Ovary (tissue), 9 donors: ENCODE results near the gene PODXL. TPM values are rescaled to one million over a fixed set of nuclear protein-coding genes. Genes with fewer than 3 reads are reported as not detected.

Experiments
- DNase-seq, 5 donors: peaks; one replicate each; pipeline ENCODE4 v3.0.0-alpha.2; 2019 to 2020
- H3K27ac ChIP-seq, 2 donors: fragments of 200-600 bp; one replicate each; pipeline versions ENCODE4 v1.5.1 to v1.8.0; 2019 to 2022
- H3K27me3 ChIP-seq: fragments of 200-600 bp; one replicate; pipeline ENCODE4 v1.8.0; 2022
- H3K36me3 ChIP-seq: fragments of 200-600 bp; sonication (generic); one replicate; pipeline ENCODE4 v1.5.1; 2019
- H3K4me1 ChIP-seq: one replicate; pipeline ENCODE4 v1.8.1; 2013; ENCODE audit warnings: mild to moderate bottlenecking, moderate library complexity; ENCODE audit not compliant: insufficient read depth
- H3K4me3 ChIP-seq: fragments of 200-600 bp; sonication (generic); one replicate; pipeline ENCODE4 v1.5.1; 2017
- H3K9me3 ChIP-seq, 2 donors: fragments of 200-600 bp in 1 of 2; sonication (generic) in 1 of 2; one replicate each; pipeline versions ENCODE4 v1.5.1 to v1.8.1; 2013 to 2019; ENCODE audit warnings: mild to moderate bottlenecking in 1 of 2, moderate library complexity in 1 of 2
- EP300 ChIP-seq: sonication (generic); formaldehyde crosslinking; IDR thresholded peaks from one replicate; pipeline ENCODE4 v1.6.1; 2017; ENCODE audit warnings: antibody characterized with exemption
- POLR2A ChIP-seq: fragments of 450-650 bp; IDR thresholded peaks from one replicate; pipeline ENCODE4 v1.6.1; 2017; ENCODE audit warnings: antibody characterized with exemption, mild to moderate bottlenecking, moderate library complexity
- WGBS, 3 donors: extraction: QIAGEN DNeasy Blood & Tissue Kit in 1 of 3; methylation state at CpG; one replicate each; pipeline versions ENCODE4 v1.1.5 to v1.1.7; 2013 to 2017; 5-methylcytosine and 5-hydroxymethylcytosine counted together
- intact Hi-C, 4 donors: fragments of 100-400 bp; cut with DNase I; formaldehyde crosslinking; loops; one replicate each; pipeline versions ENCODE4 v1.11.0 to v1.15.1; 2022 to 2023
- polyA plus RNA-seq, 2 donors: library from polyadenylated mRNA; stranded (reverse); fragments of 200-250 nt in 1 of 2; fragments of 350-450 nt in 1 of 2; fragmentation: Illumina TruSeq in 1 of 2; extraction: RNeasy Lipid Tissue Mini Kit (QIAGEN cat#74804) in 1 of 2; gene quantifications; one replicate each; pipeline ENCODE4 v1.2.3, GENCODE V29; 2013 to 2014
- total RNA-seq, 7 donors: library from RNA; depleted of rRNA in 2 of 7; stranded (reverse); fragments of >200 nt in 2 of 7; fragmentation: NEBNext Ultra II Directional in 3 of 7; extraction: Animal tissue kit (Norgen Biotek cat#: 25700) in 3 of 7; gene quantifications; one replicate each; pipeline versions ENCODE4 v1.1.0 to v1.2.4, GENCODE V29; 2016 to 2023
- TF ChIP-seq, protein P1 (sequence below), 3 donors: fragments of 450-650 bp in 2 of 3; fragments of 200-600 bp in 1 of 3; IDR thresholded peaks; one replicate each; pipeline versions ENCODE4 v1.5.1 to v1.8.0; 2016 to 2022; ENCODE audit warnings: antibody characterized with exemption in 3 of 3, mild to moderate bottlenecking in 1 of 3
- donor health status: DM: no; HTN: no; CAD: no; lungs with moderate emphysema.
- donor health status: DM: no; HTN: no; CAD: no.
- donor health status: Bipolar disorder and iron deficiency.
- donor health status: DM: yes; HTN: yes; CAD: no.
- donor health status: DM: no; HTN: no; CAD: no.
- donor health status: DM: yes; HTN: yes; CAD: no.

Gene PODXL
- total and polyA plus RNA-seq, 9 donors: 13.2 to 85.1 (median 34.8) TPM

DNA sequence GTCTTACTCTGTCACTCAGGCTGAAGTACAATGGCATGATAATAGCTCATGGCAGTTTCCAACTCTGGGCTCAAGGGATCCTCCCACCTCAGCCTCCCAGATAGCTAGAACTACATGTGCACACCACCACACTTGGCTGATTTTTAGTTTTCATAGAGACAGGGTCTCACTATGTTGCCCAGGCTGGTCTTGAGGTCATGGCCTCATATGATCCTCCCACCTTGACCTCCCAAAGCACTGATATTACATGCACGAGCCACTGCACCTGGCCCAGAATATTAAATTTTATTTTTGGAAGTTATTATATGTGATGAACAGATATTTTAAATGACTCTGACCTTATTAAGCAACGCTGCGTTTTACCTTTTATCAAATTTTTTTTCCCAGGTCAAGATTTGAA, 94.4 kb downstream of the PODXL start:
- no peak for DNase-seq
- H3K4me3 ChIP-seq: no peak overlapping the region
- intact Hi-C loops: no loop called here
- no peak overlapping the region for H3K27ac ChIP-seq
- no peaks in the 10 kb centered on the region for H3K36me3 ChIP-seq
- H3K4me1 ChIP-seq: no peaks in the 10 kb centered on the region
- no peaks in the 10 kb centered on the region for H3K27me3 ChIP-seq
- no peaks in the 10 kb centered on the region for H3K9me3 ChIP-seq
- WGBS, 3 donors: 78 to 92% (median 87%) methylated on average over 3 of the region's 3 CpGs
- TF ChIP-seq POLR2A: no peak

DNA sequence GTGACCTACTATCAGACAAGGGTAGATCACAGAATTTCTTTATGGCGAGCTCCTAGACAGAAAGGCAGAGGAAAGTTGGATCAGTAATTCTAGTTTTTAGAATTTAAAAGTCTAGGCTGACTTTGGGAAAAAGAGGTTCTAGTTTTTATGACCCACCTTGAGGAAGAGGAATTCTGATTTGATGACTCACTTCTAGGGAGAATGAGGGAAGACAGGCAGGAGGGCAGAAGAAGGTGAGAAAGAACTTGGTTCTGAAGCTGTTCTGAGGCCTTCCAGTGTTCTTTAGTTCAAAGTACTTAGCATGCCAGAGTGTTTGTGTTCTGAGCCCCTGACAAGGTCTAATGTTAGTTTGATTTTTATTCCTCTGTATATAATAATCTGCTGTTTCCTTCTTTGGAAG, 97.2 kb downstream of the PODXL start:
- no peak for DNase-seq
- no peaks in the 10 kb centered on the region for H3K27me3 ChIP-seq
- no peak overlapping the region for H3K4me3 ChIP-seq
- no peaks in the 10 kb centered on the region for H3K9me3 ChIP-seq
- intact Hi-C loops: no loop called here
- WGBS, 3 donors: 95 to 100% (median 100%) methylated on average over 1 of the region's 1 CpG
- H3K27ac ChIP-seq: no peak overlapping the region
- H3K4me1 ChIP-seq: no peaks in the 10 kb centered on the region
- TF ChIP-seq POLR2A (no peak), EP300 (no peak)
- TF ChIP-seq, protein P1, sequence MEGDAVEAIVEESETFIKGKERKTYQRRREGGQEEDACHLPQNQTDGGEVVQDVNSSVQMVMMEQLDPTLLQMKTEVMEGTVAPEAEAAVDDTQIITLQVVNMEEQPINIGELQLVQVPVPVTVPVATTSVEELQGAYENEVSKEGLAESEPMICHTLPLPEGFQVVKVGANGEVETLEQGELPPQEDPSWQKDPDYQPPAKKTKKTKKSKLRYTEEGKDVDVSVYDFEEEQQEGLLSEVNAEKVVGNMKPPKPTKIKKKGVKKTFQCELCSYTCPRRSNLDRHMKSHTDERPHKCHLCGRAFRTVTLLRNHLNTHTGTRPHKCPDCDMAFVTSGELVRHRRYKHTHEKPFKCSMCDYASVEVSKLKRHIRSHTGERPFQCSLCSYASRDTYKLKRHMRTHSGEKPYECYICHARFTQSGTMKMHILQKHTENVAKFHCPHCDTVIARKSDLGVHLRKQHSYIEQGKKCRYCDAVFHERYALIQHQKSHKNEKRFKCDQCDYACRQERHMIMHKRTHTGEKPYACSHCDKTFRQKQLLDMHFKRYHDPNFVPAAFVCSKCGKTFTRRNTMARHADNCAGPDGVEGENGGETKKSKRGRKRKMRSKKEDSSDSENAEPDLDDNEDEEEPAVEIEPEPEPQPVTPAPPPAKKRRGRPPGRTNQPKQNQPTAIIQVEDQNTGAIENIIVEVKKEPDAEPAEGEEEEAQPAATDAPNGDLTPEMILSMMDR (IDR thresholded peaks at IDR 0.05): no peak
- H3K36me3 ChIP-seq: no peaks in the 10 kb centered on the region

DNA sequence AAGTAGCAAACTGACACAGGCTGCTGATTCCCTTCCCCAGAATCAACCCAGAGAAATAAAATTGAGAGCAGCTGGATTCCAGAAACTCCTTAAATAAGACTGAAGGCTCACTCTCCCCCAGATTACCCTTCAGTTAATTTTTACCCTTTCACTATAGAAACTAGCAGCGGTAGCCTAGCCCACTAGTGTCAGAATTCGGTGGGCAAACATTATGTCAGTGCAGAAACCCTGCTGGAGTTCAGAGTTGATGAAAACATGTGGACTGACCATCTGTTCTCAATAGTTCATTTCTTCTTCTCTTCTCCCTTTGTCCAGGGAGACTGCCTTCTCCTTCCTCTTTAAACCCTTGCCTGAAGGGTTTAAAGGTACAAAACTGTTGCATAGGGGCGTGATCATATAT, 100.1 kb downstream of the PODXL start:
- Histone ChIP-seq H3K4me3 (no peak overlapping the region), H3K36me3 (no peaks in the 10 kb centered on the region), H3K4me1 (no peaks in the 10 kb centered on the region), H3K9me3 (no peaks in the 10 kb centered on the region), H3K27ac (no peak overlapping the region), H3K27me3 (no peaks in the 10 kb centered on the region)
- DNase-seq: no peak
- TF ChIP-seq, protein P1 (IDR thresholded peaks at IDR 0.05): no peak
- TF ChIP-seq EP300 (no peak), POLR2A (no peak)
- intact Hi-C loops: no loop called here
- WGBS, 3 donors: 81 to 95% (median 86%) methylated on average over 3 of the region's 3 CpGs

GRCh38 chr7:131455546-131455945, 100.9 kb downstream of the PODXL start:
- H3K27ac ChIP-seq: no peak overlapping the region
- no peaks in the 10 kb centered on the region for H3K27me3 ChIP-seq
- intact Hi-C loops: no loop called here
- DNase-seq: no peak
- WGBS, 3 donors: 58 to 78% (median 59%) methylated on average over 7 of the region's 7 CpGs
- H3K4me3 ChIP-seq: no peak overlapping the region
- TF ChIP-seq, protein P1 (IDR thresholded peaks at IDR 0.05): no peak
- TF ChIP-seq EP300 (no peak), POLR2A (no peak)
- no peaks in the 10 kb centered on the region for H3K36me3 ChIP-seq
- no peaks in the 10 kb centered on the region for H3K4me1 ChIP-seq
- H3K9me3 ChIP-seq: no peaks in the 10 kb centered on the region

DNA sequence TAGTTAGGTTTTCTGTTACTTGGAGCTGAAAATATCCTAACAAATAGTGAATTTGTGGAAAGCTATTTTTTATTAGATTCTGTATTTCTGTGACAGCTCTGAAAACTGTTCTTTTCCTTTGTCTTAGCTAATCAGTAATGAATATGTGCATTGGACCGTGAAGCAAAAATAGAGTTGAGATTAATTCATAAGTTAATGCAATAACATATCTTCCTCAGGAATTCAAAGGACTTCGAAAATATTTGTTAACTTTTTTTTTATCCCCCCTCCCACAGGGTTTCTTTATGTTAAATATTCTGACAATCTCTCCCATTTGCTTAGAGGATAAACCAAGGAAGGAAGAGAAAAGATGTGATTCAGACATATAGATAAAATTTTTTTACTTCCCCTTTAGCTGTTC, 101.4 kb downstream of the PODXL start:
- TF ChIP-seq EP300 (no peak), POLR2A (no peak)
- TF ChIP-seq, protein P1 (IDR thresholded peaks at IDR 0.05): no peak
- WGBS, 3 donors: 45 to 61% (median 52%) methylated on average over 2 of the region's 2 CpGs
- no peak for DNase-seq
- Histone ChIP-seq H3K4me3 (no peak overlapping the region), H3K4me1 (no peaks in the 10 kb centered on the region), H3K9me3 (no peaks in the 10 kb centered on the region), H3K27me3 (no peaks in the 10 kb centered on the region), H3K36me3 (no peaks in the 10 kb centered on the region), H3K27ac (no peak overlapping the region)
- intact Hi-C loops: no loop called here
